GM12874 (cell line): ENCODE results near the gene MAGI1.

ENCODE experiments used
- TF ChIP-seq, protein P1 (sequence below): IDR thresholded peaks from 2 replicates; pipeline ENCODE4 v1.5.1; 2011; ENCODE audit warnings: low read depth, mild to moderate bottlenecking, control low read depth, low read length, moderate library complexity; ENCODE audit not compliant: insufficient read depth

Gene MAGI1

DNA sequence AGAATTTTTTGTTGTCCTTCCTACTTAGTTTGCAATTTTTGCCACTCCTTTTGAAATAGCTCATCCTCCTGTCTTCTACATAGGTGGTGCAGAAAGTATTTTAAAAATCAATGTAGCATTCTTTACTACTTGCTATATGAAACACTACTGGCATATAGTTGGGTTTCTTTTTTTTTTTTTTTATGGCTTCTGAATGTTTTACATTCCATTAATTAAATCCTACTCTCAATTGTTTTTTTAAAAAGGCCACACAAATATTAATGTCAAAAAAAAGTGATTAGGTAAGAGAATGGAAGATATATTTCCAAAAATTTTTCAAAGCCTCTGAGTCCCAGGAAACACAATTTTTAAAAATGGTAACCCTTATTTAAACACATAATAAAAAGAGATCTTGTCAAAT, 262.6 kb downstream of the MAGI1 start:
- TF ChIP-seq, protein P1, sequence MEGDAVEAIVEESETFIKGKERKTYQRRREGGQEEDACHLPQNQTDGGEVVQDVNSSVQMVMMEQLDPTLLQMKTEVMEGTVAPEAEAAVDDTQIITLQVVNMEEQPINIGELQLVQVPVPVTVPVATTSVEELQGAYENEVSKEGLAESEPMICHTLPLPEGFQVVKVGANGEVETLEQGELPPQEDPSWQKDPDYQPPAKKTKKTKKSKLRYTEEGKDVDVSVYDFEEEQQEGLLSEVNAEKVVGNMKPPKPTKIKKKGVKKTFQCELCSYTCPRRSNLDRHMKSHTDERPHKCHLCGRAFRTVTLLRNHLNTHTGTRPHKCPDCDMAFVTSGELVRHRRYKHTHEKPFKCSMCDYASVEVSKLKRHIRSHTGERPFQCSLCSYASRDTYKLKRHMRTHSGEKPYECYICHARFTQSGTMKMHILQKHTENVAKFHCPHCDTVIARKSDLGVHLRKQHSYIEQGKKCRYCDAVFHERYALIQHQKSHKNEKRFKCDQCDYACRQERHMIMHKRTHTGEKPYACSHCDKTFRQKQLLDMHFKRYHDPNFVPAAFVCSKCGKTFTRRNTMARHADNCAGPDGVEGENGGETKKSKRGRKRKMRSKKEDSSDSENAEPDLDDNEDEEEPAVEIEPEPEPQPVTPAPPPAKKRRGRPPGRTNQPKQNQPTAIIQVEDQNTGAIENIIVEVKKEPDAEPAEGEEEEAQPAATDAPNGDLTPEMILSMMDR = no peak

DNA sequence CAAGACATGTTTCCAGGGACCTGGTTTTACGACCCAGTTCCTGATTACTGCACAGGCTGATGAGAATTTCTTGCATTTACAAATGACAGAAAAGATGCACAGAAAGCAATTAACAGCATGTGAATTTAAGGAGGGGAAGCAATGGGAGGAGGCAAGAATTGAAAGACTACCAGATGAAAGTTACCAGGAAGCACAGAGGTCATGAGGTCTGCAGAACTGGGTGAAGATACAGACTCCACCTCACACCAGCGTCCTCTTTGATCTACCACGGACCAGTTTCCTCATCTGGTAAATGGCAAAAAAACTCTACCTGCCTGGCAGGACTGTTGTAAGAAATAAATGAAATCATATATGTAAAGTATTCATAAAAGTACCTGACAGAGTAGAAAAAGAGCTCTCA, 266.0 kb downstream of the MAGI1 start:
- TF ChIP-seq, protein P1 = no peak

DNA sequence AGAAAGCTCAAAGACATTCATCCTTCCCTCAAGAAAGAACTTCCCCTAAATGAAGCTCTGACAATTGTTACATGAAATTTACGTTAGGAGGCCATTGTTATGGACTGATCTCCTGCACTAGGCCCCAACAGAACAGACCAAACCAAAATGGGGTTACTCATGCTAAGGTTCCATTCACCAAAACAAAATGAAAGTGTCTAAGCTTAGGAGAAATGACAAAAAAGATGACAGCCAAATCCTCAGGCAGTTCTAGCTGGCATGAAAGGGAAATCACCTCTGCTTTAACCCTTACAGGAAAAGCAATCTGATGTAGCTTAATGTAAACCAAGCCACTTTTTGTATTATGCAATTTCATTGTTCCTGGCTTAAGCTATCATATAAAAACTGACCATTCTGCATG, 271.2 kb downstream of the MAGI1 start:
- TF ChIP-seq, protein P1 = no peak

DNA sequence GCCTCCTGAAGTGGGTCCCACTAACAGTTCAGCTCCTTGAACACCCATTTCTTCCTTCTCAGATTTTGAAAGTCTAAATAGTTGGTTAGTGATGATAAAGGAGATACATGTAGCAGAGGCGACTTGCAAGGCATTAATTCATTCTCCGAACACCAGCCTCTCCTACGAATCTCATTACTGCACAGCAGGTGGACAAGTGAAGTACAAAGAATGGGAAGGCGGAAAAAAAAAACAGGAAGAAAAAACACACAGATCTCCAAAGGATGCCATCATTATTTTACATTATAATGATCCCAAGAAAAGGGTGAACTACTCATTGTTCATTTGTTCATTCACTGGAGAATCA, 276.5 kb downstream of the MAGI1 start:
- TF ChIP-seq, protein P1 = no peak

DNA sequence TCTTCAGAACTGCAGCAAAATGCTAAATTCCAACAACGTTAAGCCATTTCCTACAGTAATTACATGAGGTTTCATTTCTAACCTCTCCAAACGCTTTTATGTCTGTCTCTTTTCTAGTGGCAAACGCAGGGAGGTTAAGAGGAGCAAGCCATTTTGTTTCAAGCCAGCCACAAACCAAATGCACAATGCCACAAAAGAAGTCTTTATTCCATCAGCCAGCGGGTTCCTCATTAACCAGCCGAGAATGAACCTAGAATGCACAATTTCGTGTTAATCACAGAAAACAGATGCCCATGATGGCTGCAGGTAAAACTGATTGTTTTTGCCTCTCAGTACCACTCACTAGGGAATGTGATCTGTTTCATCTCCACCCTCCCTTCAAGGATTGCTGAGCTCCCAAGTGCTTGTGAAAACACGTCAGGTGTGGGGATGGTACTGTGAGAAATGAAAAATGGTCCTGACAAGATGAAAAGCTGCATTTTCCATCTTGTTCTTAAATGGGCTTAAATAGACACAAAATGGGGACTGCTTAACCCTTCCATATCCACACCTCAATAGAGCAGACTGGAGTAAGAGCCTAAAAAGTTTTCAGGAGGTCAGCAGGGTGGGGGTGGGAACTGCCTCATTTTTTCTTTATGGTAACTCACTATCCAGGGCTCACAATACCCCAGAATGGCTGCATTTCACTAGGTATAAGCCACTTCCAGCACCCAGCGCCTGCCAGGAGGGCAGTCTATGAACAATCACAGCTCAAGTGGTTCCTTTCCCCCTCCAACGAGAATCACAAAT, 277.1 kb downstream of the MAGI1 start:
- TF ChIP-seq, protein P1 = no peak

DNA sequence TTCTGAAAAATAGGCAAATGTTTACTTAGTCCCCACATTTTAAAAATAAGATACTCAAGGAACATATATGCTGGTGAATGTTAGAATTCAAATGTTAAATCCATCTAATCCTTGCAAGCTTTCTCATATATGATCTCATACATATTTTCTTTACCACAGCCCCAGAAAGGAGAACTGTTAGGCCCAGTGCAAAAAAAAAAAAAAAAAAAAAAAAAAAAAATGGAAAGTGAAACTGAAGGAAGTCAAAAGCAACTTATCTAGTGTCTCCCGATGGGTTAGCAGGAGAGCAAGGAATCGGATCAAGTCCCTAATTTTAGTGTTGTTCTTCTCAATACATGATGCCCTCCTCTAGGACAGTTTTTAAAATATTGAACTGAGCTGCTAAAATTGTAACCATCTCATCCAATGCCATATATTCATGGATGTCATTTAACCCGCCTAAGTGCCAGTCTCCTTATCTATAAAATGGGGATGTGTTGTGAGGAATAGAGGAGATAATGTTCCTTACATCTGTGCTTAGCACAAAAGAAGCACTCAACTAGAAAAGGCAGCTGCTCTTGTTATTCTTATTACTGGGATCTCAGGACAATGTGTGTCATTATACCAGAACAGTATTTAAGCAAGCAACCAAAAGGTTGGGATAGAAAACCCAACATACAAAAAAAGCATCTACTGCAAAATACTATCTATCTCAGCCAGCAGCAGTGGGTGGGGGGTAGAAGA, 279.7 kb downstream of the MAGI1 start:
- TF ChIP-seq, protein P1 = no peak

DNA sequence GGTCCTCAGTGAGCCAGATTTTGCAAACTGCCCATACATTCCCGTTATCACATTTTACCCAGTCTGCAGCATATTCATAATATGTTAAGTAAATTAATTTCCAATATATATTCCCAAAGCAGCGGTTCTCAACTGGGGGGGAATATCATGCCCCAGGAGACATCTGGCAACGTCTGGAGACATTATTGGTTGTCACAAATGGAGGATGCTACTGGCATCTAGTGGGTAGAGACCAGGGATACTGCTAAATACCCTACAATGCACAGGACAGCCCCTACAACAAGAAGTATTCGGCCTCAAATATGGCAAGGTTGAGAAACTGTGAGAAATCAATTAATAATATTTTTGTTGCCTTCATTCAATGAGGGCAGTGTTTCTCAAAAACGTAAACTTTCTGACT, 280.3 kb downstream of the MAGI1 start:
- TF ChIP-seq, protein P1 = no peak
